GM18508 (cell line): Measurements from ENCODE around the gene SOAT1.
"Not testable (repeated sequence)": the region's sequence is repeated elsewhere in the genome, so short reads cannot be mapped to it uniquely, and the experiment has no call there.

Experiments used
- ATAC-seq: cut with Tn5 transposase; IDR thresholded peaks from one replicate; pipeline ENCODE4 v1.9.1; 2021; ENCODE audit warnings: moderate number of reproducible peaks; ENCODE audit not compliant: insufficient read depth, unreplicated experiment

Gene SOAT1

GRCh38 chr1:179342740-179343404 is 49.3 kb downstream of the SOAT1 start:
- no peak for ATAC-seq

DNA sequence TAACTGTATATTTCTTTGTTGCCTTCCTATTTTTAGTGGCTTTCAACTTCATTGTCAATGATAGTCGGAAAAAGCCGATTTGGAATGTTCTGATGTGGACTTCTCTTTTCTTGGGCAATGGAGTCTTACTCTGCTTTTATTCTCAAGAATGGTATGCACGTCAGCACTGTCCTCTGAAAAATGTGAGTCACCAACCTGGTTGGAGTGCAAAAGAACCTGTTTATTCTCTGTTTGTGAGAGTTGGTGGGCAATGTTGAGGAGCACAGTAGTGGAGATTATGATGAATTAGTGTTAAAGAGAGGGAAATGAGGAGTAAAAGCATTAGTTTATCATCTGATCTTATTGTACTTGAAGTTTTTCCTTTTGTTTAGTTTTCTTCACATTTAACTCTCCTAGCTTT is 57.7 kb downstream of the SOAT1 start:
- ATAC-seq: no peak

DNA sequence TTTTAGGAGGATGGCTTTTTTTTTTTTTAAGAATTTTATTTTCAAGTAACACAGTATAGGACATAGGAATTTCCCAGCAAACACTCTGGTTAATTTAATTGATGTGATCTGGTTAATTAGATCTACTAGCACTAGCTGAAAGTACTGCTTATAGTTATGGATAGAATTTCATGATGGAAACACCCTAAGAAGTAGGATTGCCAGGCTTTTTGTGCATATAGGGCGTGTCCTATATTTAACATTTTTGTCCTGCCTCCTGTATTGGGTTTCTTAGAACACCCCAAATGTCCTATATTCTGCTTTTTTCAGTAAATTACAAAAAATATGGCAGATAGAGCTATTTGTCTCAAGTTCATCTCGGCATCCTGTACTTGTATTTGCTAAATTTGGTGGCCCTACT is 58.6 kb downstream of the SOAT1 start:
- no peak for ATAC-seq

- ATAC-seq: no peak
Observed at GRCh38 chr1:179353546-179353945, 59.9 kb downstream of the SOAT1 start.

DNA sequence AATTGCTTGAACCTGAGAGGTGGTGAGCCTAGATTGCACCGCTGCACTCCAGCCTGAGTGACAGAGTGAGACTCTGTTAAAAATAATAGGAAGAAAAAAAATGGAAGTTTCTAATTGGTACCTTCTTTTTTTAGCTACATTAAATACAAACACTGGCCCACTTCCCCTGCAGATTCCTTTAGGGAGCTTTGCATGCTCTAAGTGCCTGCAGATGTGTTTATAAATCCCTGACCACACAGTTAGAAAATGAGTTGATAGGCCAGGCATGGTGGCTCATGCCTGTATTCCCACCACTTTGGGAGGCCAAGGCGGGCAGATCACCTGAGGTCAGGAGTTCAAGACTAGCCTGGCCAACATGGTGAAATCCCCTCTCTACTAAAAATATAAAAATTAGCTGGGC is 68.0 kb downstream of the SOAT1 start:
- ATAC-seq: not testable (repeated sequence)

- peak; percentile 82 for ATAC-seq
Observed at GRCh38 chr1:179365342-179366092, 71.9 kb downstream of the SOAT1 start, which contains the start of gene AXDND1. Gene AXDND1 (plus strand): TSS chr1:179365971. CDS start chr1:179366510, 539 bp downstream.

GRCh38 chr1:179366093-179366800 is 72.7 kb downstream of the SOAT1 start:
- ATAC-seq: peak; percentile 2

DNA sequence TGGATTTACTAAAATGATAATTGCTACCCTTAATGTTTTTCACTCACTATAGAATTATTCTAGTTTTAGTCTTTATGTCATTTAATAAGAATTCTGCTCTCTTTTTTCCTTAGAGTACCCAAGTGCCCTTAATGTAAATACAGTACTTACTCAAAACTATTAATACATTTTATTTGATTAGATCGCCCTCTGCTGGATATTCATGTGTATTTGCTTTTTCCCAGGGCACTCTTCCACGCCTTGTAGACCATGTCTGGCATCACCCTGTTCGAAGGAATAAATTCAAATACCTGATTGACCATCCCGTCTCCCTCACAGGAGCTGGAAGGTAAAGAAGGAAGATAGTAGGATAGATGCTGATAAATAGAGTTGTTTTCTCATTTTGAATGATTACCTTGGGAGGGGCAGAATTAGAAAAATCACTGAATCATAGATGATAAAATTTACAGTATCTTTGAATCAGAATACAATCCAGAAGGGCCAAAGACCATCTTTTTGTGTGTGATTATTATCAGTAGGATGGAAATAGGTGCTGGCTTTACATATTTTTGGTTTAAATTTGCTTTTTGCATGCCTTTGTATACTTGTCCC is 76.2 kb downstream of the SOAT1 start:
- ATAC-seq: peak; percentile 33

DNA sequence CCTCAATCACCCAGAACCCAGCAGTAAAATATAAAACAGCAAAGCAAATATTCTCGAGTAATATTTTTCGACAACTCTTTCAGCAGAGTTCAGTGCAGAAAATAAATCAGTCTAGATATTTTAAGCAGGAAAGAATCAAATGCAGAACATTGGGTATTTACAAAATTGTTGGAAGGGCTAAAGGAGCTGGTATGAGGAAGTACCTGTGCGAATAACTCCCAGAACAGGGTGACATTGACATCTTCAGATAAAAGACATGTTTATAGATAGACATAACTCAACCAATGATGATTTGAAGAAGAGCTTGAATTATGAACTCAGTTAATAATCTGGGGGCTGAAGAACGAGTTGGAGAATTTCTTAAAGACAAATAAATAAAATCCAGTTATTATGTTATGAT is 78.6 kb downstream of the SOAT1 start:
- ATAC-seq: no peak

GRCh38 chr1:179376223-179376622 is 82.6 kb downstream of the SOAT1 start:
- ATAC-seq: no peak

- no peak for ATAC-seq
Observed at GRCh38 chr1:179380299-179380698, 86.7 kb downstream of the SOAT1 start.

- ATAC-seq: no peak
Observed at GRCh38 chr1:179384027-179384426, 90.4 kb downstream of the SOAT1 start.

- ATAC-seq: no peak
Observed at GRCh38 chr1:179385510-179385909, 91.9 kb downstream of the SOAT1 start.

- no peak for ATAC-seq
Observed at GRCh38 chr1:179393721-179394120, 100.1 kb downstream of the SOAT1 start.

DNA sequence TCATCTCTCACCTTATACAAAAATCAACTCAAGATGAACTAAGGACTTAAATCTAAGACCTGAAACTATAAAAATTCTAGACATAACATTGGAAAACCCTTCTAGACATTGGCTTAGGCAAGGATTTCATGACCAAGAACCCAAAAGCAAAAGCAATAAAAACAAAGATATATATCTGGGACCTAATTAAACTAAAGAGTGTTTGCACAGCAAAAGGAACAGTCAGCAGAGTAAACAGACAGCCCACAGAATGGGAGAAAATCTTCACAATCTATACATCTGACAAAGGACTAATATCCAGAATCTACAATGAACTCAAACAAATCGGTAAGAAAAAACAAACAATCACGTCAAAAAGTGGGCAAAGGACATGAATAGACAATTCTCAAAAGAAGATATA is 105.8 kb downstream of the SOAT1 start:
- not testable (repeated sequence) for ATAC-seq
